ENCODE results near the gene NPTN.

NPTN gene

DNA sequence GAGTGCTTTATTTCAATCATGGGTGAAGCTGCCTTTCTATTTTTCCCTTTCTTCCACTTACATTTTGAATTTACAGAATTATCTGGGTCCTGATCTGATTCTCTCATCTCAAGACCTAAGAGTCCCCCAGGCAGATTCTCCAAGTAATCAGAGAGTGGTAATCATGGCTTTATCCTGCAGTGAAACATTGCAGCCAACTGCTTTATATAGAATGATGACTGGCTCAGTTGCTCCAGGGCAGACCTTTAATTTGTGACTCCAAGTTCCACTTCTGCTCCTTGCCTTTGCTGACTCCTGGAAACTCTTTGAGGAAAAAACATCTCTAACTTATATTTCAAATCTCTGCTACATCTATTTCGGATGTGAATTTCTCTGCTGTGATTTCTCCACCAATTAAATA, 25.5 kb upstream of the NPTN start:
- Histone ChIP-seq H3K4me2 (ENCODE audit: low read length) (no peak overlapping the region), H3K9ac (ENCODE audit: low read length) (no peak overlapping the region), H3K27ac (ENCODE audit: low read depth, low read length, poor library complexity, severe bottlenecking) (no peak overlapping the region), H3K27me3 (ENCODE audit: insufficient read depth, low read length) (0 out of 2 replicates have a peak, but pooled peaks cover 5% of the 10 kb centered on the region), H3K79me2 (ENCODE audit: insufficient read depth, low read length) (no peaks in the 10 kb centered on the region), H3K4me1 (ENCODE audit: insufficient read depth, low read length, severe bottlenecking) (no peaks in the 10 kb centered on the region), H2AFZ (ENCODE audit: low read length) (no peak overlapping the region), H3K9me3 (ENCODE audit: low read length) (no peaks in the 10 kb centered on the region), H4K20me1 (ENCODE audit: insufficient read depth, low read length) (no peaks in the 10 kb centered on the region), H3K9me2 (ENCODE audit: low read depth, low read length) (no peaks in the 10 kb centered on the region), H3K36me3 (ENCODE audit: insufficient read depth, low read length) (no peaks in the 10 kb centered on the region), H3K4me3 (ENCODE audit: low read depth, low read length, poor library complexity, severe bottlenecking) (no peak overlapping the region), H3F3A (ENCODE audit: insufficient read depth, low read length) (no peaks in the 10 kb centered on the region)
- TF ChIP-seq, protein P1, sequence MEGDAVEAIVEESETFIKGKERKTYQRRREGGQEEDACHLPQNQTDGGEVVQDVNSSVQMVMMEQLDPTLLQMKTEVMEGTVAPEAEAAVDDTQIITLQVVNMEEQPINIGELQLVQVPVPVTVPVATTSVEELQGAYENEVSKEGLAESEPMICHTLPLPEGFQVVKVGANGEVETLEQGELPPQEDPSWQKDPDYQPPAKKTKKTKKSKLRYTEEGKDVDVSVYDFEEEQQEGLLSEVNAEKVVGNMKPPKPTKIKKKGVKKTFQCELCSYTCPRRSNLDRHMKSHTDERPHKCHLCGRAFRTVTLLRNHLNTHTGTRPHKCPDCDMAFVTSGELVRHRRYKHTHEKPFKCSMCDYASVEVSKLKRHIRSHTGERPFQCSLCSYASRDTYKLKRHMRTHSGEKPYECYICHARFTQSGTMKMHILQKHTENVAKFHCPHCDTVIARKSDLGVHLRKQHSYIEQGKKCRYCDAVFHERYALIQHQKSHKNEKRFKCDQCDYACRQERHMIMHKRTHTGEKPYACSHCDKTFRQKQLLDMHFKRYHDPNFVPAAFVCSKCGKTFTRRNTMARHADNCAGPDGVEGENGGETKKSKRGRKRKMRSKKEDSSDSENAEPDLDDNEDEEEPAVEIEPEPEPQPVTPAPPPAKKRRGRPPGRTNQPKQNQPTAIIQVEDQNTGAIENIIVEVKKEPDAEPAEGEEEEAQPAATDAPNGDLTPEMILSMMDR (IDR thresholded peaks at IDR 0.05; ENCODE audit: low read length) = no peak
- TF ChIP-seq EZH2 (IDR thresholded peaks at IDR 0.05; ENCODE audit: borderline replicate concordance, low read length) = no peak

GRCh38 chr15:73655724-73656123, 22.5 kb upstream of the NPTN start:
- no peak overlapping the region for H2AFZ ChIP-seq (ENCODE audit: low read length)
- H3F3A ChIP-seq (ENCODE audit: insufficient read depth, low read length) = no peaks in the 10 kb centered on the region
- H3K4me3 ChIP-seq (ENCODE audit: low read depth, low read length, poor library complexity, severe bottlenecking) = no peak overlapping the region
- no peak overlapping the region for H3K9ac ChIP-seq (ENCODE audit: low read length)
- no peak overlapping the region for H3K4me2 ChIP-seq (ENCODE audit: low read length)
- H3K4me1 ChIP-seq (ENCODE audit: insufficient read depth, low read length, severe bottlenecking) = no peaks in the 10 kb centered on the region
- H3K36me3 ChIP-seq (ENCODE audit: insufficient read depth, low read length) = no peaks in the 10 kb centered on the region
- TF ChIP-seq, protein P1 (IDR thresholded peaks at IDR 0.05; ENCODE audit: low read length) = no peak
- no peak for TF ChIP-seq EZH2 (IDR thresholded peaks at IDR 0.05; ENCODE audit: borderline replicate concordance, low read length)
- no peaks in the 10 kb centered on the region for H3K27me3 ChIP-seq (ENCODE audit: insufficient read depth, low read length)
- H3K9me2 ChIP-seq (ENCODE audit: low read depth, low read length) = no peaks in the 10 kb centered on the region
- no peaks in the 10 kb centered on the region for H3K9me3 ChIP-seq (ENCODE audit: low read length)
- H4K20me1 ChIP-seq (ENCODE audit: insufficient read depth, low read length) = no peaks in the 10 kb centered on the region
- H3K27ac ChIP-seq (ENCODE audit: low read depth, low read length, poor library complexity, severe bottlenecking) = no peak overlapping the region
- no peaks in the 10 kb centered on the region for H3K79me2 ChIP-seq (ENCODE audit: insufficient read depth, low read length)

DNA sequence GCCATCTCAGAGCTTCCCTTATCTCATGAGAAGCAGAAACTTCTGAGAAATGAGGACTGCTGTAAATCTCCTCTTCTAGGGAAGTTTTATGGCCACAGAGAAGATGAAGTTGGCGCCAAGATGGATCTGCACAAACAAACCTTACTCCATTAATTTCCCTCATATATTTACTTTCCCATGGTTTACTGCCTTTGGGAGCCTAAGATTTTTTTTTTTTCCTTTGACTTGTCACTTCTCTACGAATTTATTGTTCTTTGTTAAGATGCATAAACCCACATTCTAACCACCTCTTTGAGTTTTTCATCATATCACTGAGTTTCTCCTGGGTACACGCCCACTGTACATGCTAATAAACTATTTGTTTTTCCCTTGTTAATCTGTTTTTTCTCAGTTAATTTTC, 21.5 kb upstream of the NPTN start:
- H3K27ac ChIP-seq (ENCODE audit: low read depth, low read length, poor library complexity, severe bottlenecking) = no peak overlapping the region
- H3K9me2 ChIP-seq (ENCODE audit: low read depth, low read length) = no peaks in the 10 kb centered on the region
- no peak overlapping the region for H3K4me3 ChIP-seq (ENCODE audit: low read depth, low read length, poor library complexity, severe bottlenecking)

More for the DNA sequence above, 21.5 kb upstream of the NPTN start:
- H3K4me1 ChIP-seq (ENCODE audit: insufficient read depth, low read length, severe bottlenecking) = no peaks in the 10 kb centered on the region
- H3K4me2 ChIP-seq (ENCODE audit: low read length) = no peak overlapping the region
- H3K27me3 ChIP-seq (ENCODE audit: insufficient read depth, low read length) = no peaks in the 10 kb centered on the region
- H3K36me3 ChIP-seq (ENCODE audit: insufficient read depth, low read length) = no peaks in the 10 kb centered on the region
- H4K20me1 ChIP-seq (ENCODE audit: insufficient read depth, low read length) = no peaks in the 10 kb centered on the region
- H3K9ac ChIP-seq (ENCODE audit: low read length) = no peak overlapping the region
- H3F3A ChIP-seq (ENCODE audit: insufficient read depth, low read length) = no peaks in the 10 kb centered on the region
- H3K79me2 ChIP-seq (ENCODE audit: insufficient read depth, low read length) = no peaks in the 10 kb centered on the region
- H3K9me3 ChIP-seq (ENCODE audit: low read length) = no peaks in the 10 kb centered on the region
- no peak overlapping the region for H2AFZ ChIP-seq (ENCODE audit: low read length)
- TF ChIP-seq EZH2 (IDR thresholded peaks at IDR 0.05; ENCODE audit: borderline replicate concordance, low read length) = no peak
- TF ChIP-seq, protein P1 (IDR thresholded peaks at IDR 0.05; ENCODE audit: low read length) = no peak

All from OCI-LY1 (cell line).